Gastrocnemius medialis (tissue), 4 donors: ENCODE data around the gene DGLUCY.
"Not testable (repeated sequence)": the region's sequence is repeated elsewhere in the genome, so short reads cannot be mapped to it uniquely, and the experiment has no call there.

Experiments
- CTCF ChIP-seq, 5 experiments: fragments of 450-650 bp in 3 of 5; fragments of 200-600 bp in 2 of 5; sonication (generic) in 2 of 5; IDR thresholded peaks in 4 of 5; conservative IDR thresholded peaks in 1 of 5; 1 replicate in 4 of 5; 2 replicates in 1 of 5; pipeline ENCODE4 v1.5.1; 2016 to 2019; ENCODE audit warnings: antibody characterized with exemption in 5 of 5, mild to moderate bottlenecking in 3 of 5, moderate library complexity in 3 of 5
- POLR2A ChIP-seq, 2 donors: fragments of 450-650 bp; IDR thresholded peaks; one replicate each; pipeline ENCODE4 v1.6.1; 2017; ENCODE audit warnings: antibody characterized with exemption in 2 of 2, mild to moderate bottlenecking in 2 of 2, moderate library complexity in 2 of 2

- TF ChIP-seq POLR2A (IDR thresholded peaks at IDR 0.05); CTCF (IDR thresholded peaks at IDR 0.05 in 4 of 5, conservative IDR thresholded peaks at IDR 0.05 in 1 of 5): not testable (repeated sequence)
Measured at GRCh38 chr14:91124406-91125270, 10.8 kb downstream of the DGLUCY start.
